Right atrium auricular region (tissue), 2 donors: ENCODE data around the gene EFS. TPM values are rescaled to one million over a fixed set of nuclear protein-coding genes. Genes with fewer than 3 reads are reported as not detected.
A peak's percentile ranks its signal among the peaks of the same experiment; 100 is the strongest.
"Not testable (repeated sequence)": the region's sequence is repeated elsewhere in the genome, so short reads cannot be mapped to it uniquely, and the experiment has no call there.

Experiments used
- DNase-seq: peaks from one replicate; pipeline ENCODE4 v3.0.0-alpha.2; 2019; ENCODE audit warnings: low spot score
- H3K27ac ChIP-seq, 2 donors: fragments of 200-600 bp; sonication (generic); 1 replicate in 1 of 2; 2 replicates in 1 of 2; pipeline ENCODE4 v1.5.1; 2016 to 2019
- H3K27me3 ChIP-seq, 2 donors: fragments of 200-600 bp; sonication (generic); one replicate each; pipeline versions ENCODE4 v1.5.1 to v1.6.0; 2017 to 2019
- H3K36me3 ChIP-seq: fragments of 200-600 bp; sonication (generic); one replicate; pipeline ENCODE4 v1.5.1; 2016
- H3K4me1 ChIP-seq, 2 donors: fragments of 200-600 bp; sonication (generic); one replicate each; pipeline versions ENCODE4 v1.5.1 to v1.6.0; 2017 to 2019
- H3K4me3 ChIP-seq, 2 donors: fragments of 200-600 bp; sonication (generic); 1 replicate in 1 of 2; 2 replicates in 1 of 2; pipeline ENCODE4 v1.5.1; 2017 to 2019; ENCODE audit warnings: mild to moderate bottlenecking in 1 of 2, moderate library complexity in 1 of 2
- H3K9me3 ChIP-seq, 2 donors: fragments of 200-600 bp; sonication (generic); one replicate each; pipeline ENCODE4 v1.5.1; 2019
- CTCF ChIP-seq, 2 donors: fragments of 200-600 bp; sonication (generic); IDR thresholded peaks; one replicate each; pipeline ENCODE4 v1.5.1; 2019; ENCODE audit warnings: antibody characterized with exemption in 2 of 2
- total RNA-seq, 2 donors: library from RNA; depleted of rRNA; stranded (reverse); fragments of >200 nt; gene quantifications; one replicate each; pipeline ENCODE4 v1.1.0, GENCODE V29; 2016

EFS gene
- total RNA-seq, 2 donors from 2014 or later, result 4.1 to 6.3 TPM

DNA sequence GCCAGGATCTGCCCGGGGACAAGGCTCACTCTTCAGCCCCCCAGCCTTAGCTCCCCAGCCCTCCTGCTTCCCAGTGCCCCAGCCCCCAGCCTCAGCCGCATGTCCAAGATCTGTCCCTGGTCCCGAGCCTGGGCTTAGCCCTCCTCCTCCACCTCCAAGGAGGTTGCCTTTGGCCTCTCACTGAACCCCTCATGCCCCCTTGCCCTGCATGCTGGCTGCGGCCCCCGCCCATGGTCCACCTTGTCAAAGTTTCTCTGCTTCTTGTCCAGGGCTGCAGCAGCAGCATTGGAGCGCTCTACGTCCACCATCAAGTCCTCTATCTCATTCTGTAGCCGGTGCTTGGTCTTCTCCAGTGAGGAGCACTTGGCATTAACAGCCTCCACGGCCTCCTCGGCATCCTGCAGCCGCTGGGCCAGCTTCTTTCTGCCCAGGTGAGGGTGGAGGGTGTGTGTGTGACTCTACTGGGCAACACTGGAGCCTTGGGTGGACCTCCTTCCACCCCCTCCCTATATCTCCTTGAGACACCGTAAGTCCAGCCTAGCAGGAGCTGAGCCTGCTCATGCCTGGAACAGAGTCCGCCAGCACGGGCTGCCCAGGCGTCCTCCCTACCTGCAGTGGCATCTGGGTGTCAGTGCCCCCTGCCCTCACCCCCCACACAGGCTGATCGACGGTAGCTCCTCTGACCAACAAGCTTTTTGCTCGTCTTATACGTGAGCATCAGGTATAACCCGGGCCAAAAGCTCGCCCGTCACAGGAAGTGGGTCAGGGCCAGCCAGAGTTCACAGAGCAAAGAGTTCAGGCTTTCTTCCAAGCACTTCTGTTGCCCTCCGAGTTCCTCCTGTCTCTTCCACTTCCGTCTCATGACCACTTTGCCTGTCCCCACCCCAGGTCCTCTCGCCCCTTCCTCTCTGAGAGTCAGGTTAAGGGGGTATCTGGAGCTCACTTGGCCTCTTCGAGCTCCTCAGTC, 23.2 kb upstream of the EFS start:
- Histone ChIP-seq H3K4me3 (no peak overlapping the region), H3K4me1 (no peaks in the 10 kb centered on the region), H3K9me3 (no peaks in the 10 kb centered on the region), H3K27ac (no peak overlapping the region), H3K36me3 (peaks cover 96% of the 10 kb centered on the region), H3K27me3 (no peaks in the 10 kb centered on the region)
- DNase-seq, result no peak
- TF ChIP-seq CTCF (IDR thresholded peaks at IDR 0.05), result no peak

GRCh38 chr14:23386999-23387398, 22.0 kb upstream of the EFS start:
- Histone ChIP-seq H3K4me3 (no peak overlapping the region), H3K27me3 (no peaks in the 10 kb centered on the region), H3K36me3 (peaks cover 96% of the 10 kb centered on the region), H3K9me3 (no peaks in the 10 kb centered on the region), H3K27ac (no peak overlapping the region), H3K4me1 (no peaks in the 10 kb centered on the region)
- DNase-seq, result no peak
- no peak for TF ChIP-seq CTCF (IDR thresholded peaks at IDR 0.05)

DNA sequence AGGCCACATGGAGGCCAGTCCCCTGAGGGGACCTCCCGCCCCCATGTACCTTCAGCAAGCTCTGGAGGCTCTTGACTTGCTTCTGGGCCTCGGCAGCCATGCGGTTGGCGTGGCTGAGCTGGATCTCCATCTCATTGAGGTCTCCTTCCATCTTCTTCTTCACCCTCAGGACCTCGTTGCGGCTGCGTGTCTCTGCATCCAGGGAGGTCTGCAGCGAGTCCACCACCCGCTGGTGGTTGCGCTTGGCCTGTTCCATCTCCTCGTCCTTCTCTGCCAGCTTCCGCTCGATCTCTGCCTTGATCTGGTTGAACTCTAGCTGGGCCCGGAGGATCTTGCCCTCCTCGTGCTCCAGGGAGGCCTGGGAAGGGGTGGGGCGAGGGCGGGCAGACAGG, 21.3 kb upstream of the EFS start:
- Histone ChIP-seq H3K36me3 (peaks cover 96% of the 10 kb centered on the region), H3K27ac (peak overlapping the region in 1 of 2 donors; percentile 10)
- not testable (repeated sequence) for H3K4me3 ChIP-seq, H3K27me3 ChIP-seq, H3K4me1 ChIP-seq, H3K9me3 ChIP-seq, DNase-seq

GRCh38 chr14:23385642-23386265, 20.8 kb upstream of the EFS start:
- Histone ChIP-seq H3K9me3 (no peaks in the 10 kb centered on the region), H3K36me3 (peaks cover 92% of the 10 kb centered on the region), H3K4me1 (no peaks in the 10 kb centered on the region), H3K27ac (peak overlapping the region in 1 of 2 donors; percentile 10), H3K27me3 (no peaks in the 10 kb centered on the region), H3K4me3 (no peak overlapping the region)
- no peak for DNase-seq
- no peak for TF ChIP-seq CTCF (IDR thresholded peaks at IDR 0.05)

GRCh38 chr14:23385244-23385641, 20.3 kb upstream of the EFS start:
- H3K9me3 ChIP-seq, result no peaks in the 10 kb centered on the region
- no peak for DNase-seq
- no peaks in the 10 kb centered on the region for H3K4me1 ChIP-seq
- H3K27ac ChIP-seq, result no peak overlapping the region
- no peaks in the 10 kb centered on the region for H3K27me3 ChIP-seq
- no peak for TF ChIP-seq CTCF (IDR thresholded peaks at IDR 0.05)
- no peak overlapping the region for H3K4me3 ChIP-seq
- peaks cover 87% of the 10 kb centered on the region for H3K36me3 ChIP-seq

DNA sequence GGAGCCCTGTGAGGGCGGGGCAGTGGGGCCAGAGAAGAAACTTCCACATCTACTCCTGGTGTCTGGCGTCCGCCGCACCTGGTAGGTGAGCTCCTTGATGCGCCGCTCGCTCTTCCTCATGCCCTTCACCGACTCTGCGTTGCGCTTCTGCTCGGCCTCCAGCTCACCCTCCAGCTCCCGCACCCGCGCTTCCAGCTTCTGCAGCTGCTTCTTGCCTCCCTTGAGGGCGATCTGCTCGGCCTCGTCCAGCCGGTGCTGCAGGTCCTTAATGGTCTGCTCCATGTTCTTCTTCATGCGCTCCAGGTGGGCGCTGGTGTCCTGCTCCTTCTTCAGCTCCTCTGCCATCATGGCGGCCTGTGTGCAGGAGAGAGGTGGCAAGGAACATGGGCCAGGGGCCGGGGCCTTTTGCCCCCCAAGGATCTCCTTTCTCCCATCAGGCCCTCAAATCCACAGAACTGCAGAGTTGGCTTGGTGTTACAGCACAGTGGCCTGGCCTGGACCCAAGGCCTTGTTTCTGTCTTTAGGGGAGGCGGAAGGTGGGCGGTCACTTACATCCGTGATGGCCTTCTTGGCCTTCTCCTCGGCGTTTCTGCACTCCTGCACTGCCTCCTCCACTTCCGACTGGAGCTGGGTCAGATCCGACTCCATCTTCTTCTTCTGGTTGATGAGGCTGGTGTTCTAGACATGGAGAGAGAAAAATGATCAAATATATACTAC, 19.6 kb upstream of the EFS start:
- Histone ChIP-seq H3K27me3 (no peaks in the 10 kb centered on the region), H3K9me3 (no peaks in the 10 kb centered on the region), H3K4me1 (no peaks in the 10 kb centered on the region), H3K4me3 (no peak overlapping the region), H3K36me3 (peaks cover 83% of the 10 kb centered on the region), H3K27ac (no peak overlapping the region)
- TF ChIP-seq CTCF (IDR thresholded peaks at IDR 0.05), result no peak
- no peak for DNase-seq
